Measurements from ENCODE around the gene MXRA8. TPM values are rescaled to one million over a fixed set of nuclear protein-coding genes. Genes with fewer than 3 reads are reported as not detected.
"Not testable (repeated sequence)": the region's sequence is repeated elsewhere in the genome, so short reads cannot be mapped to it uniquely, and the experiment has no call there.

Gene MXRA8
- total and polyA plus RNA-seq, 2 donors from 2014 or later, result 26.0 to 64.7 TPM

DNA sequence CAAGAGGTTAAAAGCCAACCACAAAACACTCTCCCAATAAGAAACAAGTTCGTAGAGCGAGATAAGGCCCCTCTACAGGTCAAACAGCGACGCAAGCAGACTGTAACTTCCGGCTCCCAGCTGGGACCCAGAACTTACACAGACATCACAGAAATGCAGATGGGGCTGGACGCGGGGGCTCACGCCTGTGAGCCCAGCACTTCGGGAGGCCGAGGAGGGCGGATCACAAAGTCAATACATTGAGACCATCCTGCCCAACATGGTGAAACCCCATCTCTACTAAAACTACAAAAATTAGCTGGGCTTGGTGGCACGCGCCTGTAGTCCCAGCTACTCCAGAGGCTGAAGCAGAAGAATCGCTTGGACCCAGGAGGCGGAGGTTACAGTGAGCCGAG lies 29.7 kb upstream of the MXRA8 start:
- Histone ChIP-seq H3K4me3 (ENCODE audit: low read length in 3 of 3) (no peak overlapping the region), H3K9me3 (ENCODE audit: control insufficient read depth in 2 of 3, insufficient read depth in 1 of 3, low read length in 3 of 3) (no peaks in the 10 kb centered on the region), H3K36me3 (ENCODE audit: control insufficient read depth in 2 of 3, insufficient read depth in 3 of 3, low read length in 3 of 3) (peaks cover 11 to 60% (median 41%) of the 10 kb centered on the region in 3 donors), H3K27ac (ENCODE audit: low read depth in 2 of 2, low read length in 2 of 2) (no peak overlapping the region), H3K4me1 (ENCODE audit: control insufficient read depth in 2 of 3, insufficient read depth in 2 of 3, low read depth in 1 of 3, low read length in 3 of 3) (no peaks in the 10 kb centered on the region), H3K27me3 (ENCODE audit: control insufficient read depth, insufficient read depth, low read length) (no peaks in the 10 kb centered on the region), H3K9ac (ENCODE audit: low read length in 3 of 3) (no peak overlapping the region)
- DNase-seq (peak in 1 of 5 donors; percentile 30), FAIRE-seq (no peak)
- intact Hi-C loops (cut with DNase I), result no loop called here
- TF ChIP-seq, protein P1, sequence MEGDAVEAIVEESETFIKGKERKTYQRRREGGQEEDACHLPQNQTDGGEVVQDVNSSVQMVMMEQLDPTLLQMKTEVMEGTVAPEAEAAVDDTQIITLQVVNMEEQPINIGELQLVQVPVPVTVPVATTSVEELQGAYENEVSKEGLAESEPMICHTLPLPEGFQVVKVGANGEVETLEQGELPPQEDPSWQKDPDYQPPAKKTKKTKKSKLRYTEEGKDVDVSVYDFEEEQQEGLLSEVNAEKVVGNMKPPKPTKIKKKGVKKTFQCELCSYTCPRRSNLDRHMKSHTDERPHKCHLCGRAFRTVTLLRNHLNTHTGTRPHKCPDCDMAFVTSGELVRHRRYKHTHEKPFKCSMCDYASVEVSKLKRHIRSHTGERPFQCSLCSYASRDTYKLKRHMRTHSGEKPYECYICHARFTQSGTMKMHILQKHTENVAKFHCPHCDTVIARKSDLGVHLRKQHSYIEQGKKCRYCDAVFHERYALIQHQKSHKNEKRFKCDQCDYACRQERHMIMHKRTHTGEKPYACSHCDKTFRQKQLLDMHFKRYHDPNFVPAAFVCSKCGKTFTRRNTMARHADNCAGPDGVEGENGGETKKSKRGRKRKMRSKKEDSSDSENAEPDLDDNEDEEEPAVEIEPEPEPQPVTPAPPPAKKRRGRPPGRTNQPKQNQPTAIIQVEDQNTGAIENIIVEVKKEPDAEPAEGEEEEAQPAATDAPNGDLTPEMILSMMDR (IDR thresholded peaks at IDR 0.05; ENCODE audit: borderline replicate concordance, extremely low read depth, insufficient read depth), result no peak

DNA sequence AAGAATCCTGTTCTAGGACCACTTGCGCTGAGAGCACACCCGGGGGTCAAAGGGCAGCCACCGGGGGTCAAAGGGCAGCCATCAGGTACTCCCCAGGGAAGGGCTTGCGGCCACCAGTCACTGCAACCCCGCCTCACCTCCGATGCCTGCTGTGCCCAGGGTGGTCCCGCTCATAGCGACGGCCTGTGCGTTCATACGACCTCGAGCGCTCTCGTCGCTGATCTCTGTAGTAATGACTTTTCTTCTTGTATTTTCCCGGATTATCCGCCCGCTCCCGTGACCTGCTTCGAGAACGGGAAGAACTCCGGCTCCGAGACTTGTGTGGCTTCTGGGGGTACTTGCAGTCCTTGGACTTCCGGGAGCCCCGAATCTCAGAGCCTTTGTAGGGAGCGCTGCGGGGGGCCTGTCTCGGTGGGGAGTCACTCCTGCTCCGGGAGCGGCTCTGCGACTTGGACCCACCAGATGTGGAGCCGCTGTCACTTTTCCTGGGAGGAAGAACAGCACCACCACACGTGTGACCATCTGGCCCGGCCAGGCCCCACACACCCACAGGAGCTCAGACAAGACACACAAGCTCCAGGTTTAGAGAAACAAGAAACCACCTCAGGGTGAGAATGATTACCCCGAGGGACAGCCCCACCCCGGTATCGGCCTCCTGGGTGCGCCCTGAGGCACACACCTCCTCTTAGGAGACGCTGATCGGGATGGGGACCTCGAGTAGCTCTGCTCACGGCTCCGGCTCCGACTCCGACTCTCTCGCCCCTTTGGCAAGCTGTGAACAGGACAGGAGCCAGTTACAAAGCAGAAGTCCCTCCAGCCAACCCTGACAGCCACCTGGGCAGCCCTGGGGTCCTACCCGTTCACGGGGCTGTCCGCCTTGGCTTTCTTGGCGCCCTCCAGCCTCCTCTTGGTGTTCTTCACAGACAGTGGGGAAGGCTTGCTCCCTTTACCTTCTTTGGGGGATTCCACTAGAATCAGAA lies 29.0 kb upstream of the MXRA8 start:
- H3K36me3 ChIP-seq (ENCODE audit: control insufficient read depth in 2 of 3, insufficient read depth in 3 of 3, low read length in 3 of 3), result peaks cover 11 to 53% (median 34%) of the 10 kb centered on the region in 3 donors
- no peaks in the 10 kb centered on the region for H3K4me1 ChIP-seq (ENCODE audit: control insufficient read depth in 2 of 3, insufficient read depth in 2 of 3, low read depth in 1 of 3, low read length in 3 of 3)
- H3K9me3 ChIP-seq (ENCODE audit: control insufficient read depth in 2 of 3, insufficient read depth in 1 of 3, low read length in 3 of 3), result no peaks in the 10 kb centered on the region
- no peak overlapping the region for H3K9ac ChIP-seq (ENCODE audit: low read length in 3 of 3)
- intact Hi-C loops (cut with DNase I), result no loop called here
- TF ChIP-seq, protein P1 (IDR thresholded peaks at IDR 0.05; ENCODE audit: borderline replicate concordance, extremely low read depth, insufficient read depth), result no peak
- DNase-seq, result peak in 1 of 5 donors; percentile 70
- FAIRE-seq, result no peak
- H3K4me3 ChIP-seq (ENCODE audit: low read length in 3 of 3), result no peak overlapping the region
- H3K27ac ChIP-seq (ENCODE audit: low read depth in 2 of 2, low read length in 2 of 2), result no peak overlapping the region
- H3K27me3 ChIP-seq (ENCODE audit: control insufficient read depth, insufficient read depth, low read length), result no peaks in the 10 kb centered on the region

DNA sequence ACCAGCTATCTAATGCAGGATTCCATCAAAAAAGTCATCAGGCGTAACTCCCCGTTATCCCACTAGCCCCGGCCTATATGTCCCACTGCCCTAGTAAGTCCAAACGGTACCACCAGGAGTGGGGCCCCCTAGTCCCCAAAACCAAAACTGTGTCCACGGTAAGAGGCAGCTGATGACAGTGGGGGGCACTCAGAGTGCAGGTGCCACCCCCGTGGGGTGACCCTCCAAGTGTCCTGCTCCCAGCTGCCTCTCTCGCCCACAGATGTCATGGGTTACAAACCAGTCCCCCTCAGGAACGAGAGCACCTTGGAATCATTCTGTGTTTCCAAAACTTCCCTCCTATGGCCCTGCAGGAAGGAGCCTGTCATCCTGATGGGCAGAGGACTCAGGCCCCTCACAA lies 27.6 kb upstream of the MXRA8 start:
- Histone ChIP-seq H3K4me3 (ENCODE audit: low read length in 3 of 3) (no peak overlapping the region), H3K27ac (ENCODE audit: low read depth in 2 of 2, low read length in 2 of 2) (no peak overlapping the region), H3K4me1 (ENCODE audit: control insufficient read depth in 2 of 3, insufficient read depth in 2 of 3, low read depth in 1 of 3, low read length in 3 of 3) (no peaks in the 10 kb centered on the region), H3K27me3 (ENCODE audit: control insufficient read depth, insufficient read depth, low read length) (no peaks in the 10 kb centered on the region), H3K36me3 (ENCODE audit: control insufficient read depth in 2 of 3, insufficient read depth in 3 of 3, low read length in 3 of 3) (peaks cover 11 to 43% (median 23%) of the 10 kb centered on the region in 3 donors), H3K9ac (ENCODE audit: low read length in 3 of 3) (no peak overlapping the region), H3K9me3 (ENCODE audit: control insufficient read depth in 2 of 3, insufficient read depth in 1 of 3, low read length in 3 of 3) (no peaks in the 10 kb centered on the region)
- DNase-seq (no peak), FAIRE-seq (no peak)
- TF ChIP-seq, protein P1 (IDR thresholded peaks at IDR 0.05; ENCODE audit: borderline replicate concordance, extremely low read depth, insufficient read depth), result no peak
- intact Hi-C loops (cut with DNase I), result no loop called here

DNA sequence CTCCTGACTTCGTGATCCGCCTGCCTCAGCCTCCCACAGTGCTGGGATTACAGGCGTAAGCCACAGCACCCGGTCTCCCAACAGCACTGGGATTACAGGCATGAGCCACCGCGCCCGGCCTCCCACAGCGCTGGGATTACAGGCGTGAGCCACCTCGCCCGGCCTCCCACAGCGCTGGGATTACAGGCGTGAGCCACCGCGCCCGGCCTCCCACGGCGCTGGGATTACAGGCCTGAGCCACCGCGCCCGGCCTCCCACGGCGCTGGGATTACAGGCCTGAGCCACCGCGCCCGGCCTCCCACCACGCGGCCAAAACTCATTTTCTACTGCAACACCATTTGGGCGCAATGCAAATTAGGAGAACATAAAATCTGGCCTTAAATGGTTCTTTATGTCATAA lies 27.0 kb upstream of the MXRA8 start:
- DNase-seq; intact Hi-C loops (cut with DNase I); H3K4me1 ChIP-seq (ENCODE audit: control insufficient read depth in 2 of 3, insufficient read depth in 2 of 3, low read depth in 1 of 3, low read length in 3 of 3); H3K27me3 ChIP-seq (ENCODE audit: control insufficient read depth, insufficient read depth, low read length); FAIRE-seq; H3K9me3 ChIP-seq (ENCODE audit: control insufficient read depth in 2 of 3, insufficient read depth in 1 of 3, low read length in 3 of 3); H3K27ac ChIP-seq (ENCODE audit: low read depth in 2 of 2, low read length in 2 of 2); H3K9ac ChIP-seq (ENCODE audit: low read length in 3 of 3); H3K4me3 ChIP-seq (ENCODE audit: low read length in 3 of 3): not testable (repeated sequence)
- peaks cover 7 to 37% (median 17%) of the 10 kb centered on the region in 3 donors for H3K36me3 ChIP-seq (ENCODE audit: control insufficient read depth in 2 of 3, insufficient read depth in 3 of 3, low read length in 3 of 3)

All from kidney (tissue), 14 donors.